Tibial nerve (tissue), 4 donors: ENCODE data around the gene POP5. TPM values are rescaled to one million over a fixed set of nuclear protein-coding genes. Genes with fewer than 3 reads are reported as not detected.
"Not testable (repeated sequence)": the region's sequence is repeated elsewhere in the genome, so short reads cannot be mapped to it uniquely, and the experiment has no call there.

Experiments used
- DNase-seq, 2 donors: peaks; one replicate each; pipeline ENCODE4 v3.0.0-alpha.2; 2019; ENCODE audit warnings: low spot score in 2 of 2
- H3K27ac ChIP-seq, 4 donors: fragments of 200-600 bp; sonication (generic) in 3 of 4; one replicate each; pipeline ENCODE4 v1.5.1; 2017 to 2019; ENCODE audit warnings: mild to moderate bottlenecking in 1 of 4
- H3K27me3 ChIP-seq, 2 donors: fragments of 200-600 bp; sonication (generic) in 1 of 2; one replicate each; pipeline versions ENCODE4 v1.5.1 to v1.6.0; 2017 to 2019
- H3K36me3 ChIP-seq, 3 donors: fragments of 200-600 bp; sonication (generic); one replicate each; pipeline ENCODE4 v1.5.1; 2018 to 2019
- H3K4me1 ChIP-seq, 4 donors: fragments of 200-600 bp; sonication (generic) in 3 of 4; one replicate each; pipeline ENCODE4 v1.5.1; 2017 to 2019
- H3K4me3 ChIP-seq, 4 donors: fragments of 200-600 bp; sonication (generic) in 3 of 4; one replicate each; pipeline ENCODE4 v1.5.1; 2017 to 2019; ENCODE audit warnings: mild to moderate bottlenecking in 1 of 4, moderate library complexity in 1 of 4
- H3K9me3 ChIP-seq, 4 donors: fragments of 200-600 bp; sonication (generic) in 3 of 4; one replicate each; pipeline ENCODE4 v1.5.1; 2017 to 2019
- CTCF ChIP-seq, 5 experiments: fragments of 200-600 bp in 3 of 5; fragments of 450-650 bp in 2 of 5; sonication (generic) in 3 of 5; IDR thresholded peaks; one replicate each; pipeline ENCODE4 v1.5.1; 2016 to 2019; ENCODE audit warnings: antibody characterized with exemption in 5 of 5, mild to moderate bottlenecking in 3 of 5, moderate library complexity in 2 of 5
- EP300 ChIP-seq, 2 donors: sonication (generic); formaldehyde crosslinking; IDR thresholded peaks; one replicate each; pipeline ENCODE4 v1.6.1; 2017; ENCODE audit warnings: antibody characterized with exemption in 2 of 2, mild to moderate bottlenecking in 1 of 2
- POLR2A ChIP-seq, 2 donors: fragments of 450-650 bp; IDR thresholded peaks; one replicate each; pipeline ENCODE4 v1.6.1; 2017; ENCODE audit warnings: antibody characterized with exemption in 2 of 2, mild to moderate bottlenecking in 2 of 2, moderate library complexity in 2 of 2
- WGBS, 2 donors: methylation state at CpG; one replicate each; pipeline ENCODE4 v1.1.5; 2018; 5-methylcytosine and 5-hydroxymethylcytosine counted together
- total RNA-seq, 4 donors: library from RNA; depleted of rRNA; stranded (reverse); fragments of >200 nt; gene quantifications; one replicate each; pipeline ENCODE4 v1.1.0, GENCODE V29; 2016

Gene POP5
- total RNA-seq, 4 donors from 2014 or later, result 32.6 to 57.6 (median 51.7) TPM

- peak overlapping the region; percentile 79 to 99 (median 88) for H3K4me3 ChIP-seq
- H3K9me3 ChIP-seq, result no peaks in the 10 kb centered on the region
- DNase-seq, result no peak
- H3K4me1 ChIP-seq, result peaks cover 0 to 64% (median 50%) of the 10 kb centered on the region in 4 donors
- no peak for TF ChIP-seq CTCF (IDR thresholded peaks at IDR 0.05)
- TF ChIP-seq POLR2A (IDR thresholded peaks at IDR 0.05), result no peak
- no peak for TF ChIP-seq EP300 (IDR thresholded peaks at IDR 0.05)
- 56 to 62% methylated on average over 13 of the region's 13 CpGs for WGBS, 2 donors
- no peaks in the 10 kb centered on the region for H3K36me3 ChIP-seq
- H3K27ac ChIP-seq, result peak overlapping the region; percentile 16 to 97 (median 96)
- no peaks in the 10 kb centered on the region for H3K27me3 ChIP-seq
These were observed 45.0 kb downstream of the POP5 start for GRCh38 chr12:120536064-120536791.

- Histone ChIP-seq H3K4me3 (peak overlapping the region; percentile 79 to 99 (median 88)), H3K27me3 (no peaks in the 10 kb centered on the region), H3K9me3 (no peaks in the 10 kb centered on the region), H3K36me3 (no peaks in the 10 kb centered on the region), H3K4me1 (peaks cover 0 to 55% (median 46%) of the 10 kb centered on the region in 4 donors), H3K27ac (peak overlapping the region; percentile 79 to 97 (median 96))
- WGBS, 2 donors, result 2% methylated on average over 36 to 51 of the region's 52 CpGs
- no peak for DNase-seq
- TF ChIP-seq POLR2A (IDR thresholded peaks at IDR 0.05), result no peak
- no peak for TF ChIP-seq CTCF (IDR thresholded peaks at IDR 0.05)
- TF ChIP-seq EP300 (IDR thresholded peaks at IDR 0.05), result no peak
These were observed 46.2 kb downstream of the POP5 start for GRCh38 chr12:120534703-120535655.

- no peaks in the 10 kb centered on the region for H3K27me3 ChIP-seq
- peaks cover 0 to 55% (median 41%) of the 10 kb centered on the region in 4 donors for H3K4me1 ChIP-seq
- DNase-seq, result peak; percentile 51 to 84
- no peaks in the 10 kb centered on the region for H3K36me3 ChIP-seq
- H3K9me3 ChIP-seq, result no peaks in the 10 kb centered on the region
- peak within 1 kb of the TSS; percentile 79 to 97 (median 96) for H3K27ac ChIP-seq
- WGBS, 2 donors, result 0 to 1% methylated on average over 26 to 43 of the region's 43 CpGs
- peak within 1 kb of the TSS; percentile 79 to 99 (median 88) for H3K4me3 ChIP-seq
- peak; percentile 96 for TF ChIP-seq POLR2A (IDR thresholded peaks at IDR 0.05)
- TF ChIP-seq CTCF (IDR thresholded peaks at IDR 0.05), result peak in 1 of 5 experiments; percentile 32
- TF ChIP-seq EP300 (IDR thresholded peaks at IDR 0.05), result peak; percentile 78 to 99
These were observed 46.9 kb downstream of the POP5 start, which contains the start of gene RNF10 for GRCh38 chr12:120534203-120534702. TSS of gene RNF10 (plus strand) at chr12:120534356. CDS start at chr12:120534812, 456 bp downstream.

GRCh38 chr12:120532701-120533238 lies 48.4 kb downstream of the POP5 start:
- 74 to 84% methylated on average over 4 of the region's 4 CpGs for WGBS, 2 donors
- no peak for DNase-seq
- Histone ChIP-seq H3K27me3 (no peaks in the 10 kb centered on the region), H3K27ac (no peak overlapping the region), H3K4me1 (peaks cover 0 to 47% (median 29%) of the 10 kb centered on the region in 4 donors), H3K4me3 (no peak overlapping the region), H3K36me3 (no peaks in the 10 kb centered on the region), H3K9me3 (no peaks in the 10 kb centered on the region)
- TF ChIP-seq CTCF (IDR thresholded peaks at IDR 0.05) (no peak), POLR2A (IDR thresholded peaks at IDR 0.05) (no peak), EP300 (IDR thresholded peaks at IDR 0.05) (no peak)

- H3K4me3 ChIP-seq, result peak overlapping the region in 1 of 4 donors; percentile 81
These were observed 50.8 kb downstream of the POP5 start for GRCh38 chr12:120530418-120530761.

More at GRCh38 chr12:120530418-120530761, 50.8 kb downstream of the POP5 start:
- not testable (repeated sequence) for DNase-seq, H3K36me3 ChIP-seq, H3K9me3 ChIP-seq, H3K27me3 ChIP-seq
- peak overlapping the region in 3 of 4 donors; percentile 89 to 98 (median 96) for H3K27ac ChIP-seq
- peaks cover 0 to 29% (median 6%) of the 10 kb centered on the region in 4 donors for H3K4me1 ChIP-seq
